BLaER1 treated with 17β-estradiol and CSF1 and Interleukin-3, amounts not matched to agents 10 nM and 100 nM (cell line): ENCODE data around the gene TEX55.
"Not testable (repeated sequence)": the region's sequence is repeated elsewhere in the genome, so short reads cannot be mapped to it uniquely, and the experiment has no call there.

ENCODE experiments used
- H3K27ac ChIP-seq, 11 experiments: shearing (Covaris generic); formaldehyde crosslinking; 2 replicates each; pipeline ENCODE4 v1.8.1; 2022
- H3K27me3 ChIP-seq, 11 experiments: shearing (Covaris generic); formaldehyde crosslinking; 2 replicates each; pipeline ENCODE4 v1.8.1; 2022
- H3K36me3 ChIP-seq, 11 experiments: shearing (Covaris generic); formaldehyde crosslinking; 2 replicates each; pipeline ENCODE4 v1.8.1; 2022
- H3K4me1 ChIP-seq, 10 experiments: shearing (Covaris generic); formaldehyde crosslinking; 2 replicates each; pipeline ENCODE4 v1.8.1; 2022
- H3K4me2 ChIP-seq, 11 experiments: shearing (Covaris generic); formaldehyde crosslinking; 2 replicates each; pipeline ENCODE4 v1.8.1; 2022
- H3K4me3 ChIP-seq, 10 experiments: shearing (Covaris generic); formaldehyde crosslinking; 2 replicates each; pipeline ENCODE4 v1.8.1; 2022
- H3K9ac ChIP-seq, 11 experiments: shearing (Covaris generic); formaldehyde crosslinking; 2 replicates each; pipeline ENCODE4 v1.8.1; 2022
- H3K9me3 ChIP-seq, 11 experiments: shearing (Covaris generic); formaldehyde crosslinking; replicated peaks in 1 of 11; 2 replicates each; pipeline ENCODE4 v1.8.1; 2022
- H4K20me1 ChIP-seq, 11 experiments: shearing (Covaris generic); formaldehyde crosslinking; 2 replicates each; pipeline ENCODE4 v1.8.1; 2022
- Cebpa-rat ChIP-seq, 11 experiments: shearing (Covaris generic); IDR thresholded peaks; 2 replicates each; pipeline ENCODE4 v1.8.1; 2022

Gene TEX55

DNA sequence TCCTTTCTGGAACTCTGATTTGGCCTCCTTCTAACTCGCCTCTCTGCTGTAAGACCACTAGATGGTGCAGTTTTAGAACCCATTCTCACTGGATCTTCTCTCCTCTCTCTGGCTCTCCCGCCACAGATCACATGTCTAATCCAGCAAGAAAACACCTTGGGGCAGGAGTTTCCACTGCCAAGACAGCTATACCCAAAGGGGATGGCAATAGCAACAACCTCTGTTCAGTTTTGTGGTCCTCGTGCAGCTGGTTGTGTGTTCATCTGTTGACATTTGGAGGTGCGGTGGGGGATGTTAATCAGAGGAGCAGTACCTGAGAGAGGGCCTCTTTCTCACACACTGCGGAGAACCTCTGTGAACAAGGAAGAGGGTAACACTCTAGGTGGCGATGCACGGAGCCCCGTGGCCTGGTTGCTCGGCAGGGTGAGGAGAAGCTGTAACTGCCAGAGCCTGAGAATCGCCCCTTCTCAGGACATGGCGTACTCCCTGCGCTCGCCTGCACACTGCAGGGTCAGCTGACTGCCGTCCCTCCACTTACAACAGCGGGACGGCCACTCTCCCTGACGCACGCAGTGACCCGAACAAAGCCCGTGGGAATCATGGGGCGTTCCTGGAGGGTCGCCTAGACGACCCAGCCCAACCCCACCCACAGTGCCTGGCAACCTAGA is at the start of gene TEX55:
TSS of gene TEX55 (plus strand) at position 666 of the 668 bp plus-strand sequence. CDS start 25 bp downstream, outside the sequence.
- Histone ChIP-seq H3K4me3 (no peak within 1 kb of the TSS), H3K4me1 (no peaks in the 10 kb centered on the region), H4K20me1 (no peaks in the 10 kb centered on the region), H3K9me3 (no peaks in the 10 kb centered on the region), H3K4me2 (no peak within 1 kb of the TSS), H3K9ac (no peak within 1 kb of the TSS), H3K36me3 (no peaks in the 10 kb centered on the region), H3K27me3 (no peaks in the 10 kb centered on the region), H3K27ac (no peak within 1 kb of the TSS)
- TF ChIP-seq Cebpa-rat (IDR thresholded peaks at IDR 0.05) = no peak

- H3K9me3 ChIP-seq = no peaks in the 10 kb centered on the region
- no peak overlapping the region for H3K4me2 ChIP-seq
- H3K4me3 ChIP-seq = no peak overlapping the region
- H3K9ac ChIP-seq = no peak overlapping the region
- TF ChIP-seq Cebpa-rat (IDR thresholded peaks at IDR 0.05) = no peak
- no peaks in the 10 kb centered on the region for H3K4me1 ChIP-seq
- no peaks in the 10 kb centered on the region for H3K36me3 ChIP-seq
- H3K27me3 ChIP-seq = no peaks in the 10 kb centered on the region
- no peaks in the 10 kb centered on the region for H4K20me1 ChIP-seq
- H3K27ac ChIP-seq = no peak overlapping the region
Measured at GRCh38 chr3:119098003-119098402, 48.0 kb upstream of the TEX55 start.

DNA sequence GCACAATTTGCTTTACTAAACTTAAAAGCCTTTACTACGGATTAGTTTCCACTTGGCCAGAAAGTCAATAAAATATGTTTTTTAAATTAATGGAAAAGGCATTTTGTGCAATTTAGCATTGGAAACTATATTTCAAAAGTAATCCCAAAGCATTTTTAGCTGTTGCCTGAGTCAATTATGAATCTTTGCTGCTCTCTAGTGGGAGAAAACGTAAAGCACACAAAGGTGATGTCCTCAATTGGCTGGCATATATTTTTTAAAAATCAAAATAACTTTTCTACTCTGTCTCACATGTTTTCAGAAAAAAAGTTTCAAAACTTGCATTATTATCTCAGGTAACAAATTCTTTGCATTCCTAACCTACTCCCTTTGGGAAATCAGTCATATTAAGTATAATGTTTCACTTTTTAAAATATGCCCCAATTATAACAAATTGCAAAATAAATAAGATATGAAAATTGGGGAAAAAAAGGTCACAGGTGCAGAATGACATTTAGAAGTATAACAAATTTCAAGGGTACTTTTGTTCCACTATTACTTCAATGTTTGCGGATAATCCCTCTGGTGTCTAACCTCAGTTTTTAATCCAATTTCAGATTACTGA is 47.2 kb upstream of the TEX55 start:
- H3K4me3 ChIP-seq = no peak overlapping the region
- no peaks in the 10 kb centered on the region for H3K27me3 ChIP-seq
- H3K27ac ChIP-seq = no peak overlapping the region
- TF ChIP-seq Cebpa-rat (IDR thresholded peaks at IDR 0.05) = no peak
- no peaks in the 10 kb centered on the region for H3K36me3 ChIP-seq
- H4K20me1 ChIP-seq = no peaks in the 10 kb centered on the region
- no peaks in the 10 kb centered on the region for H3K9me3 ChIP-seq
- no peaks in the 10 kb centered on the region for H3K4me1 ChIP-seq
- no peak overlapping the region for H3K9ac ChIP-seq
- no peak overlapping the region for H3K4me2 ChIP-seq

GRCh38 chr3:119099785-119100184 is 46.2 kb upstream of the TEX55 start:
- no peaks in the 10 kb centered on the region for H3K36me3 ChIP-seq
- H3K9me3 ChIP-seq = no peaks in the 10 kb centered on the region
- no peaks in the 10 kb centered on the region for H4K20me1 ChIP-seq
- H3K4me1 ChIP-seq = no peaks in the 10 kb centered on the region
- no peak overlapping the region for H3K27ac ChIP-seq
- 0 out of 22 replicates have a peak overlapping the region, but pooled peaks of 1 of the 11 experiments have one; percentile 14 for H3K9ac ChIP-seq
- no peak for TF ChIP-seq Cebpa-rat (IDR thresholded peaks at IDR 0.05)
- H3K4me2 ChIP-seq = no peak overlapping the region
- no peaks in the 10 kb centered on the region for H3K27me3 ChIP-seq
- H3K4me3 ChIP-seq = no peak overlapping the region

GRCh38 chr3:119104031-119104430 is 41.9 kb upstream of the TEX55 start:
- no peak for TF ChIP-seq Cebpa-rat (IDR thresholded peaks at IDR 0.05)
- H3K27ac ChIP-seq = no peak overlapping the region
- no peaks in the 10 kb centered on the region for H3K27me3 ChIP-seq
- no peak overlapping the region for H3K4me2 ChIP-seq
- H3K36me3 ChIP-seq = no peaks in the 10 kb centered on the region
- H3K4me1 ChIP-seq = no peaks in the 10 kb centered on the region
- H4K20me1 ChIP-seq = no peaks in the 10 kb centered on the region
- H3K9ac ChIP-seq = no peak overlapping the region
- no peaks in the 10 kb centered on the region for H3K9me3 ChIP-seq
- H3K4me3 ChIP-seq = no peak overlapping the region

- H3K4me1 ChIP-seq, H3K4me3 ChIP-seq, H3K27ac ChIP-seq, H3K27me3 ChIP-seq, H3K9ac ChIP-seq, H3K36me3 ChIP-seq, H4K20me1 ChIP-seq, H3K4me2 ChIP-seq: not testable (repeated sequence)
- H3K9me3 ChIP-seq = peaks cover 49 to 62% (median 57%) of the 10 kb centered on the region in 11 experiments
Measured at GRCh38 chr3:119118330-119118729, 27.6 kb upstream of the TEX55 start.

- Histone ChIP-seq H3K4me2 (no peak overlapping the region), H3K4me3 (no peak overlapping the region), H3K4me1 (no peaks in the 10 kb centered on the region), H3K27me3 (no peaks in the 10 kb centered on the region), H3K36me3 (no peaks in the 10 kb centered on the region), H4K20me1 (no peaks in the 10 kb centered on the region), H3K27ac (no peak overlapping the region), H3K9me3 (peaks cover 37 to 47% (median 41%) of the 10 kb centered on the region in 11 experiments), H3K9ac (no peak overlapping the region)
- TF ChIP-seq Cebpa-rat (IDR thresholded peaks at IDR 0.05) = no peak
Measured at GRCh38 chr3:119120480-119120879, 25.5 kb upstream of the TEX55 start.

DNA sequence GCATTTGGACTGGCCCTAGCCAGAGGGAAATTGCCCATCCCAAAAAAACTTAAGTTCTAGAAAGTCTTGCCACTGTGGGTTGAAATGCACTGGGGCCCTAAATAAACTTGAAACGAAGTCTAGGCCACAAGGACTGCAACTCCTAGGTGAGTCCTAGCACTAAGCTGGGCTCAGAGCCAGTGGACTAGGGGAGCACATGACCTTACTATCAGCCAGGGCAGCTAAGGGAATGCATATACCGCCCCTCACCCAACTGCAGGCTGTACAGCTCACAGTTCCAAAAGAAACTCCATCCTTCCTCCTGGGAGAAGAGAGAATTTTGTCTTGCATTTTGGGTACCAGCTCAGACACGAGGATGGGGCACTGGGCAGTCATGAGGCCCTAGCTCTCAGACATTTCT is 23.6 kb upstream of the TEX55 start:
- Histone ChIP-seq H3K4me1 (no peaks in the 10 kb centered on the region), H3K36me3 (no peaks in the 10 kb centered on the region), H3K4me3 (no peak overlapping the region), H3K9me3 (peaks cover 26 to 33% (median 31%) of the 10 kb centered on the region in 11 experiments), H3K9ac (no peak overlapping the region), H3K27ac (no peak overlapping the region), H3K4me2 (no peak overlapping the region), H4K20me1 (no peaks in the 10 kb centered on the region), H3K27me3 (no peaks in the 10 kb centered on the region)
- TF ChIP-seq Cebpa-rat (IDR thresholded peaks at IDR 0.05) = no peak

DNA sequence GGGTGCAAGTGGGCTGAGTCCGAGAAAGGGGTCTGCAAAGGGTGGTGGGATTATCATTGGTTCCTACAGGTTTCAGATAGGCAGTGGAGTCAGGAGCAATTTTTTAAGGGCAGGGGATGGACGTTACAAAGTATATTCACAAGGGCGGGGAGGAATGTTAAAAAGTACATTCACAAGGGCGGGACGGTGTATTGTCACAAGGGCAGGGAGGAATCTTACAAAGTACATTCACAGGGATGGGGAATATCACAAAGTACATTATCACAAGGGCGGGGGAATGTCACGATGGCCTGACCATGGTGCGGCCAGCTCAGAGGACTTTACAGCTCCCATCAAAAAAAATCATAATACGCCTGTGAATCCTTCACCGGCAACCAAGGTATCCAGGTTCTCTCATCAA is 20.6 kb upstream of the TEX55 start:
- no peak overlapping the region for H3K9ac ChIP-seq
- TF ChIP-seq Cebpa-rat (IDR thresholded peaks at IDR 0.05) = no peak
- H4K20me1 ChIP-seq = no peaks in the 10 kb centered on the region
- H3K4me3 ChIP-seq = no peak overlapping the region
- no peaks in the 10 kb centered on the region for H3K36me3 ChIP-seq
- H3K4me2 ChIP-seq = no peak overlapping the region
- peaks cover 0 to 3% (median under 1%) of the 10 kb centered on the region in 11 experiments; a peak in 8 of 22 replicates for H3K9me3 ChIP-seq
- H3K27me3 ChIP-seq = no peaks in the 10 kb centered on the region
- H3K27ac ChIP-seq = no peak overlapping the region
- no peaks in the 10 kb centered on the region for H3K4me1 ChIP-seq
